ENCODE results near the gene MYADML2.

DNA sequence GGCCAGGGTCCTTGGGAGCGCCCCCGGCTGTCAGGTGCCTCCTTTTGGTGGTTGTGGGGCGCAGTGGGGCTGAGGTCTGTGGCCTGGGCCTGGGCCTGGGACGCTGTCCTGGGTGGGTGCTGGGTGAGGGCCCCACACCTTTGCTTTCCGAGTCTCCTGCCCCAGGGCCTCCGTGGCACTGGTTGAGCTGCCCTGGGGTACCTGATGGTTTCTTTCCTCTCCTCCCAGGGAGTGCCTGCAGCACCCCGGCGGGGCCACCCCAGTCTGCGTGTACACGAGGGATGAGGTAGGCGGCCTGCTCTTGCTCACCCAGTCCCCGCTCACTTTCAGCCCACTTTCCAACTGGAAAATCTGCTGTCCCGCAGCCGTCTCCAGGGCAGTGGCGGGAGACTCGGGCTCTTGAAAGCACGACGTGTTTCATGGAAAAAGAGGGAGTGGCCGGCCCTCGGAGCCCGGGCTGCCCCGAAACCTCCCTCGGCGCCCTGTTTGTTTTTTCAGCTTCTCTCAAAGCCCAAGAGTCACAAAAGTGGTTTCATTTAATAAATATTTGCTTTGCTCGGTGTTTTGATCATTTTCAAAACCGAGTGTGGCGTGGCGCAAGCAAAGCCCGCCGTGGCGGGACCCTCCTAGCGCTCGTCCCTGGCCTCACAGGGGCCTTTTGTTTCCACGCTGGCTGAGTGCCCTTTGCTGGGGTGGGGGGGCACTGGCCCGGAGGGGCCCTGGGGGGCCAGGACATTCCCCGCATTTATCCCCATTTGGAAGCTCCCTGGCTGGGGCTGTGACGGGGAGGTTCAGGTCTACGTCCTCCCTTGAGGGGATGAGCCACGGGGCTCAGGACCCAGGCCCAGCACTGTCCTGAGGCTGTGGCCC lies 47.8 kb upstream of the MYADML2 start:
- no peak for TF ChIP-seq POLR2A (IDR thresholded peaks at IDR 0.05)
- TF ChIP-seq, protein P1, sequence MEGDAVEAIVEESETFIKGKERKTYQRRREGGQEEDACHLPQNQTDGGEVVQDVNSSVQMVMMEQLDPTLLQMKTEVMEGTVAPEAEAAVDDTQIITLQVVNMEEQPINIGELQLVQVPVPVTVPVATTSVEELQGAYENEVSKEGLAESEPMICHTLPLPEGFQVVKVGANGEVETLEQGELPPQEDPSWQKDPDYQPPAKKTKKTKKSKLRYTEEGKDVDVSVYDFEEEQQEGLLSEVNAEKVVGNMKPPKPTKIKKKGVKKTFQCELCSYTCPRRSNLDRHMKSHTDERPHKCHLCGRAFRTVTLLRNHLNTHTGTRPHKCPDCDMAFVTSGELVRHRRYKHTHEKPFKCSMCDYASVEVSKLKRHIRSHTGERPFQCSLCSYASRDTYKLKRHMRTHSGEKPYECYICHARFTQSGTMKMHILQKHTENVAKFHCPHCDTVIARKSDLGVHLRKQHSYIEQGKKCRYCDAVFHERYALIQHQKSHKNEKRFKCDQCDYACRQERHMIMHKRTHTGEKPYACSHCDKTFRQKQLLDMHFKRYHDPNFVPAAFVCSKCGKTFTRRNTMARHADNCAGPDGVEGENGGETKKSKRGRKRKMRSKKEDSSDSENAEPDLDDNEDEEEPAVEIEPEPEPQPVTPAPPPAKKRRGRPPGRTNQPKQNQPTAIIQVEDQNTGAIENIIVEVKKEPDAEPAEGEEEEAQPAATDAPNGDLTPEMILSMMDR (IDR thresholded peaks at IDR 0.05): no peak
